RCC 7860 (cell line): ENCODE results near the gene KCNIP2.
A peak's percentile ranks its signal among the peaks of the same experiment; 100 is the strongest.

Experiments
- DNase-seq: peaks from one replicate; pipeline ENCODE4 v3.0.0-alpha.2; 2015; ENCODE audit warnings: low spot score
- FAIRE-seq: peaks from 2 replicates; lab custom pipeline; 2012; peaks lifted over from hg19 to GRCh38; lab: Jason Lieb, UNC

KCNIP2 gene

GRCh38 chr10:101851411-101852116 is 8.0 kb upstream of the KCNIP2 start:
- no peak for DNase-seq
- FAIRE-seq, result no peak

- DNase-seq, result no peak
- no peak for FAIRE-seq
Observed at GRCh38 chr10:101850749-101851148, 7.1 kb upstream of the KCNIP2 start.

- DNase-seq, result no peak
Observed at GRCh38 chr10:101848894-101849351, 5.3 kb upstream of the KCNIP2 start.

GRCh38 chr10:101848408-101848807 is 4.8 kb upstream of the KCNIP2 start:
- FAIRE-seq, result no peak
- DNase-seq, result no peak

More at GRCh38 chr10:101848894-101849351, 5.3 kb upstream of the KCNIP2 start:
- no peak for FAIRE-seq

- FAIRE-seq (no peak), DNase-seq (no peak)
Observed at GRCh38 chr10:101845893-101846292, 2.3 kb upstream of the KCNIP2 start.

GRCh38 chr10:101841826-101842225 is 1.8 kb downstream of the KCNIP2 start:
- no peak for DNase-seq
- FAIRE-seq, result no peak

GRCh38 chr10:101840741-101841453 is 2.7 kb downstream of the KCNIP2 start:
- no peak for FAIRE-seq
- DNase-seq, result peak; percentile 51

GRCh38 chr10:101840102-101840684 is 3.4 kb downstream of the KCNIP2 start:
- no peak for DNase-seq
- FAIRE-seq, result no peak

GRCh38 chr10:101839416-101840063 is 4.1 kb downstream of the KCNIP2 start:
- FAIRE-seq, result no peak
- DNase-seq, result no peak

GRCh38 chr10:101839002-101839401 is 4.6 kb downstream of the KCNIP2 start:
- no peak for FAIRE-seq
- no peak for DNase-seq

- DNase-seq, result no peak
- FAIRE-seq, result no peak
Observed at GRCh38 chr10:101838416-101838970, 5.1 kb downstream of the KCNIP2 start.

GRCh38 chr10:101837748-101838147 is 5.9 kb downstream of the KCNIP2 start:
- no peak for DNase-seq
- FAIRE-seq, result no peak

GRCh38 chr10:101835362-101835761 is 8.2 kb downstream of the KCNIP2 start:
- DNase-seq (no peak), FAIRE-seq (no peak)

GRCh38 chr10:101834341-101834740 is 9.3 kb downstream of the KCNIP2 start:
- no peak for DNase-seq
- FAIRE-seq, result no peak

- FAIRE-seq (no peak), DNase-seq (no peak)
Observed at GRCh38 chr10:101833466-101833865, 10.1 kb downstream of the KCNIP2 start.

GRCh38 chr10:101832325-101832771 is 11.3 kb downstream of the KCNIP2 start:
- FAIRE-seq (no peak), DNase-seq (no peak)

- no peak for DNase-seq
- FAIRE-seq, result no peak
Observed at GRCh38 chr10:101831169-101831811, 12.3 kb downstream of the KCNIP2 start.

- DNase-seq, result peak; percentile 50
- FAIRE-seq, result no peak
Observed at GRCh38 chr10:101830322-101831168, 13.1 kb downstream of the KCNIP2 start.

- FAIRE-seq (no peak), DNase-seq (no peak)
Observed at GRCh38 chr10:101829561-101830315, 13.9 kb downstream of the KCNIP2 start.
